Breast epithelium (tissue), 3 donors: ENCODE results near the gene H6PD.

ENCODE experiments used
- POLR2AphosphoS5 ChIP-seq, 3 donors: sonication (generic); formaldehyde crosslinking; IDR thresholded peaks; one replicate each; pipeline ENCODE4 v1.6.1; 2017; ENCODE audit warnings: antibody characterized with exemption in 3 of 3
- TF ChIP-seq, protein P1 (sequence below), 3 donors: fragments of 450-650 bp; IDR thresholded peaks; one replicate each; pipeline ENCODE4 v1.5.1; 2016 to 2017; ENCODE audit warnings: antibody characterized with exemption in 3 of 3, mild to moderate bottlenecking in 3 of 3, moderate library complexity in 3 of 3

DNA sequence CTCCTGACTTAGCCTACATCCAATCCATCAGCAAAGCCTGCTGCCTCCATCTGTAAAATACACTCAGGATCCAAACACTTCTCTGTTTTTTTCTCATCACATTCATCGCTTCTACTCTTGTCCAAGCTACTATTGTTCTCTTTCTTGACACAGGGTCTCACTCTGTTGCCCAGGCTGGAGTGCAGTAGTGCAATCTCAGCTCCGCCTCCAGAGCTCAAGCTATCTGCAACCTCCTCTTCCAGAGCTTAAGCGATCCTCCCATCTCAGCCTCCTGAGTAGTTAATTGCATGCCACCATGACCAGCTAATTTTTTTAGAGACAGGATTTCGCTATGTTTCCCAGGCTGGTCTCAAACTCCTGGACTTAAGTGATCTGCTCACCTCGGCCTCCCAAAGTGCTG is 44.3 kb upstream of the H6PD start:
- TF ChIP-seq, protein P1, sequence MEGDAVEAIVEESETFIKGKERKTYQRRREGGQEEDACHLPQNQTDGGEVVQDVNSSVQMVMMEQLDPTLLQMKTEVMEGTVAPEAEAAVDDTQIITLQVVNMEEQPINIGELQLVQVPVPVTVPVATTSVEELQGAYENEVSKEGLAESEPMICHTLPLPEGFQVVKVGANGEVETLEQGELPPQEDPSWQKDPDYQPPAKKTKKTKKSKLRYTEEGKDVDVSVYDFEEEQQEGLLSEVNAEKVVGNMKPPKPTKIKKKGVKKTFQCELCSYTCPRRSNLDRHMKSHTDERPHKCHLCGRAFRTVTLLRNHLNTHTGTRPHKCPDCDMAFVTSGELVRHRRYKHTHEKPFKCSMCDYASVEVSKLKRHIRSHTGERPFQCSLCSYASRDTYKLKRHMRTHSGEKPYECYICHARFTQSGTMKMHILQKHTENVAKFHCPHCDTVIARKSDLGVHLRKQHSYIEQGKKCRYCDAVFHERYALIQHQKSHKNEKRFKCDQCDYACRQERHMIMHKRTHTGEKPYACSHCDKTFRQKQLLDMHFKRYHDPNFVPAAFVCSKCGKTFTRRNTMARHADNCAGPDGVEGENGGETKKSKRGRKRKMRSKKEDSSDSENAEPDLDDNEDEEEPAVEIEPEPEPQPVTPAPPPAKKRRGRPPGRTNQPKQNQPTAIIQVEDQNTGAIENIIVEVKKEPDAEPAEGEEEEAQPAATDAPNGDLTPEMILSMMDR (IDR thresholded peaks at IDR 0.05): no peak
- TF ChIP-seq POLR2AphosphoS5 (IDR thresholded peaks at IDR 0.05): no peak
